B cell (primary cell): Measurements from ENCODE around the gene PVALEF. TPM values are rescaled to one million over a fixed set of nuclear protein-coding genes. Genes with fewer than 3 reads are reported as not detected.

Source experiments
- ATAC-seq: fragments of 200-7000 bp; cut with Tn5 transposase; one replicate; pipeline ENCODE4 v1.10.0; 2021; ENCODE audit warnings: low read depth, mild to moderate bottlenecking, moderate number of reproducible peaks, moderate library complexity
- CTCF ChIA-PET: fragments of 350-600 bp; sonication (Branson Sonifier 250); formaldehyde crosslinking; loops from one replicate; lab custom pipeline; 2021; ENCODE audit warnings: antibody characterized with exemption, inconsistent platforms; lab: Charles Lee
- POLR2A ChIA-PET: fragments of 350-600 bp; sonication (Branson Sonifier 250); formaldehyde crosslinking; loops from one replicate; lab custom pipeline; 2021; ENCODE audit warnings: antibody characterized with exemption; lab: Charles Lee
- DNase-seq: peaks from one replicate; pipeline ENCODE4 v3.0.0; 2013
- H2AFZ ChIP-seq: 2 replicates; pipeline ENCODE4 v1.6.1; 2012; ENCODE audit warnings: mild to moderate bottlenecking, low read depth, low read length; ENCODE audit not compliant: insufficient read depth, poor library complexity, severe bottlenecking
- H3K27ac ChIP-seq, 2 donors: 1 replicate in 1 of 2; 2 replicates in 1 of 2; pipeline ENCODE4 v1.5.1; 2012 to 2013; ENCODE audit warnings: low read length in 2 of 2, mild to moderate bottlenecking in 2 of 2, moderate library complexity in 1 of 2
- H3K27me3 ChIP-seq, 4 experiments: fragments of 200-600 bp in 1 of 4; sonication (generic) in 1 of 4; replicated peaks in 1 of 4; 1 replicate in 2 of 4; 2 replicates in 2 of 4; pipeline versions ENCODE4 v1.6.1 to v1.7.0; 2013 to 2016; ENCODE audit warnings: low read length in 3 of 4, mild to moderate bottlenecking in 2 of 4, mixed read lengths in 1 of 4, moderate library complexity in 1 of 4; ENCODE audit not compliant: insufficient read depth in 4 of 4, control insufficient read depth in 3 of 4; ENCODE audit errors: control extremely low read depth in 1 of 4
- H3K36me3 ChIP-seq, 2 experiments: replicated peaks in 1 of 2; 1 replicate in 1 of 2; 2 replicates in 1 of 2; pipeline versions ENCODE4 v1.6.1 to v1.7.1; 2013; ENCODE audit warnings: low read length in 1 of 2; ENCODE audit not compliant: insufficient read depth in 2 of 2, control insufficient read depth in 1 of 2; ENCODE audit errors: control extremely low read depth in 1 of 2, extremely low read depth in 1 of 2
- H3K4me1 ChIP-seq, 2 donors: fragments of 200-600 bp in 1 of 2; sonication (generic) in 1 of 2; 1 replicate in 1 of 2; 2 replicates in 1 of 2; pipeline versions ENCODE4 v1.5.1 to v1.6.1; 2013 to 2017; ENCODE audit warnings: low read length in 2 of 2; ENCODE audit not compliant: control insufficient read depth in 2 of 2, insufficient read depth in 2 of 2
- H3K4me2 ChIP-seq: replicated peaks from 2 replicates; pipeline ENCODE3; 2012; ENCODE audit warnings: mild to moderate bottlenecking, low read depth, low read length; ENCODE audit not compliant: poor library complexity, severe bottlenecking
- H3K4me3 ChIP-seq, 5 experiments: fragments of 200-600 bp in 1 of 5; sonication (generic) in 1 of 5; 1 replicate in 3 of 5; 2 replicates in 2 of 5; pipeline versions ENCODE4 v1.5.1 to v1.7.0; 2011 to 2016; ENCODE audit warnings: low read length in 4 of 5, mild to moderate bottlenecking in 4 of 5, low read depth in 2 of 5, control low read depth in 1 of 5, moderate library complexity in 1 of 5; ENCODE audit not compliant: insufficient read depth in 1 of 5; ENCODE audit errors: control extremely low read depth in 1 of 5, extremely low read depth in 1 of 5
- H3K79me2 ChIP-seq: fragments of 200-600 bp; sonication (generic); one replicate; pipeline ENCODE4 v1.6.0; 2016; ENCODE audit warnings: low read length; ENCODE audit not compliant: control insufficient read depth, insufficient read depth
- H3K9ac ChIP-seq: fragments of 200-600 bp; sonication (generic); 2 replicates; pipeline ENCODE4 v1.6.1; 2017; ENCODE audit warnings: mild to moderate bottlenecking, low read length, moderate library complexity
- H3K9me3 ChIP-seq, 3 donors: one replicate each; pipeline versions ENCODE4 v1.6.1 to v1.7.1; 2013; ENCODE audit warnings: low read length in 2 of 3; ENCODE audit not compliant: control insufficient read depth in 2 of 3, insufficient read depth in 1 of 3; ENCODE audit errors: control extremely low read depth in 1 of 3
- H4K20me1 ChIP-seq: 2 replicates; pipeline ENCODE4 v1.6.0; 2012; ENCODE audit warnings: mild to moderate bottlenecking, low read length; ENCODE audit not compliant: insufficient read depth, control insufficient read depth, poor library complexity, severe bottlenecking
- H3K27ac Mint-ChIP-seq: one replicate; pipeline ENCODE4 v1.8.0; 2021; ENCODE audit warnings: mixed read lengths
- H3K27me3 Mint-ChIP-seq: one replicate; pipeline ENCODE4 v1.8.0; 2021; ENCODE audit warnings: mixed read lengths
- H3K4me1 Mint-ChIP-seq: one replicate; pipeline ENCODE4 v1.8.0; 2021; ENCODE audit warnings: mixed read lengths
- H3K4me3 Mint-ChIP-seq: one replicate; pipeline ENCODE4 v1.8.0; 2021; ENCODE audit warnings: mixed read lengths
- H3K9me3 Mint-ChIP-seq: one replicate; pipeline ENCODE4 v1.8.0; 2022; ENCODE audit warnings: mixed read lengths; ENCODE audit not compliant: insufficient read depth
- CTCF ChIP-seq: fragments of 200-600 bp; IDR thresholded peaks from one replicate; pipeline ENCODE4 v1.8.0; 2022; ENCODE audit warnings: antibody characterized with exemption, mild to moderate bottlenecking
- EZH2 ChIP-seq: IDR thresholded peaks from 2 replicates; pipeline ENCODE4 v1.6.1; 2012; ENCODE audit warnings: borderline replicate concordance, low read depth, mild to moderate bottlenecking, moderate library complexity, low read length; ENCODE audit not compliant: insufficient read depth, poor library complexity, severe bottlenecking
- WGBS: methylation state at CpG from one replicate; pipeline ENCODE4 v1.1.5; 2013; ENCODE audit warnings: missing lambda C conversion rate; ENCODE audit not compliant: insufficient coverage; 5-methylcytosine and 5-hydroxymethylcytosine counted together
- intact Hi-C: fragments of 100-400 bp; cut with micrococcal nuclease; formaldehyde crosslinking; loops from one replicate; pipeline ENCODE4 v1.10.0; 2022
- polyA plus RNA-seq: library from polyadenylated mRNA; depleted of rRNA; stranded (reverse); fragments of >200 nt; gene quantifications from 2 replicates; pipeline ENCODE4 v1.2.3, GENCODE V29; 2012
- total RNA-seq, 2 donors: library from RNA; stranded (reverse); fragments of 120-200 nt in 1 of 2; gene quantifications; 1 replicate in 1 of 2; 2 replicates in 1 of 2; pipeline versions ENCODE4 v1.2.3 to v1.2.4, GENCODE V29; 2013 to 2022

The PVALEF gene
- total and polyA plus RNA-seq, 2 donors (not counting 1 experiment from before 2014, with no cell fraction given): not detected

- no peak for DNase-seq
- no peak overlapping the region for H3K4me3 ChIP-seq
- H3K27ac ChIP-seq: no peak overlapping the region
- Mint-ChIP-seq H3K27ac (no peak overlapping the region), H3K4me3 (no peak overlapping the region), H3K27me3 (no peaks in the 10 kb centered on the region), H3K9me3 (no peaks in the 10 kb centered on the region), H3K4me1 (peaks cover 11% of the 10 kb centered on the region)
- no peaks in the 10 kb centered on the region for H3K9me3 ChIP-seq
- no peaks in the 10 kb centered on the region for H3K27me3 ChIP-seq
- ATAC-seq: no peak
- 98% methylated on average over 10 of the region's 10 CpGs for WGBS
- CTCF ChIA-PET: no interaction called here
- TF ChIP-seq CTCF: no peak
- TF ChIP-seq EZH2: no peak
- intact Hi-C loops: no loop called here
- H4K20me1 ChIP-seq: no peaks in the 10 kb centered on the region
- H3K9ac ChIP-seq: no peak overlapping the region
- no peak overlapping the region for H2AFZ ChIP-seq
- POLR2A ChIA-PET: interaction anchor here (0.5 kb wide), 1 partner anchor 56 kb away, joined by 4 read pairs; no protein-coding TSS in a partner anchor
- peaks cover 0 to 10% of the 10 kb centered on the region in 2 experiments for H3K36me3 ChIP-seq
- peaks cover 3% of the 10 kb centered on the region in 2 donors for H3K4me1 ChIP-seq
- H3K79me2 ChIP-seq: peaks cover 22% of the 10 kb centered on the region
- H3K4me2 ChIP-seq: no peak overlapping the region
These were observed 43.3 kb downstream of the PVALEF start for GRCh38 chr17:81208651-81209050.

GRCh38 chr17:81209141-81209540 is 43.8 kb downstream of the PVALEF start:
- ChIA-PET CTCF (no interaction called here), POLR2A (interaction anchor here (0.5 kb wide), 1 partner anchor 57 kb away, joined by 4 read pairs; no protein-coding TSS in a partner anchor)
- H3K4me1 ChIP-seq: peaks cover 3% of the 10 kb centered on the region in 2 donors
- H3K27me3 ChIP-seq: no peaks in the 10 kb centered on the region
- no peak overlapping the region for H2AFZ ChIP-seq
- TF ChIP-seq EZH2 (no peak), CTCF (no peak)
- no peak overlapping the region for H3K4me3 ChIP-seq
- no peak for ATAC-seq
- intact Hi-C loops: no loop called here
- H3K4me3 Mint-ChIP-seq: no peak overlapping the region
- H3K79me2 ChIP-seq: peaks cover 22% of the 10 kb centered on the region
- H3K9me3 Mint-ChIP-seq: no peaks in the 10 kb centered on the region
- no peak overlapping the region for H3K9ac ChIP-seq
- peaks cover 12% of the 10 kb centered on the region for H3K4me1 Mint-ChIP-seq
- no peak overlapping the region for H3K27ac ChIP-seq
- H3K9me3 ChIP-seq: no peaks in the 10 kb centered on the region
- DNase-seq: no peak
- H3K27ac Mint-ChIP-seq: no peak overlapping the region
- H3K4me2 ChIP-seq: no peak overlapping the region
- WGBS: 99% methylated on average over 14 of the region's 16 CpGs
- no peaks in the 10 kb centered on the region for H4K20me1 ChIP-seq
- no peaks in the 10 kb centered on the region for H3K27me3 Mint-ChIP-seq
- peaks cover 0 to 10% of the 10 kb centered on the region in 2 experiments for H3K36me3 ChIP-seq
